Cardiac muscle cell (in vitro differentiated cells and primary cell): ENCODE data around the gene TTYH3. TPM values are rescaled to one million over a fixed set of nuclear protein-coding genes. Genes with fewer than 3 reads are reported as not detected.

Experiments
- DNase-seq, 2 donors: peaks; one replicate each; pipeline versions ENCODE4 v3.0.0 to v3.0.0-alpha.2; 2010 to 2017; ENCODE audit warnings: low read depth in 1 of 2, low spot score in 1 of 2
- H3K27ac ChIP-seq: fragments of 200-600 bp; sonication (generic); 2 replicates; pipeline ENCODE4 v1.5.1; 2016
- H3K27me3 ChIP-seq: fragments of 200-600 bp; sonication (generic); 2 replicates; pipeline ENCODE4 v1.6.0; 2016; ENCODE audit warnings: control low read depth
- H3K36me3 ChIP-seq: fragments of 200-600 bp; sonication (generic); 2 replicates; pipeline ENCODE4 v1.5.1; 2016; ENCODE audit warnings: control low read depth
- H3K4me1 ChIP-seq: fragments of 200-600 bp; sonication (generic); 2 replicates; pipeline ENCODE4 v1.8.1; 2017; ENCODE audit warnings: low read depth, mild to moderate bottlenecking, mixed run types
- H3K4me3 ChIP-seq: fragments of 200-600 bp; sonication (generic); 2 replicates; pipeline ENCODE4 v1.5.1; 2016; ENCODE audit warnings: mild to moderate bottlenecking
- H3K9me3 ChIP-seq: fragments of 200-600 bp; sonication (generic); 2 replicates; pipeline ENCODE4 v1.5.1; 2017; ENCODE audit warnings: low read depth, mild to moderate bottlenecking, control low read depth
- CTCF ChIP-seq: IDR thresholded peaks from 2 replicates; pipeline ENCODE4 v1.5.1; 2012; ENCODE audit warnings: low read depth, mild to moderate bottlenecking, low read length
- polyA plus RNA-seq: library from polyadenylated mRNA; unstranded; fragments of >200 nt; fragmentation: Nextera tagmentation; extraction: Ambion mirVana; gene quantifications from 2 replicates; pipeline ENCODE4 v1.2.1, GENCODE V29; 2016
- total RNA-seq: library from RNA; depleted of rRNA; stranded (reverse); fragments of >200 nt; gene quantifications from 2 replicates; pipeline ENCODE4 v1.2.3, GENCODE V29; 2016

Gene TTYH3
- total RNA-seq: 61.0 and 64.6 TPM in 2 replicates
- 71.4 and 86.6 TPM in 2 replicates for polyA plus RNA-seq

- peak within 1 kb of the TSS; percentile 80 for H3K27ac ChIP-seq
- no peak for TF ChIP-seq CTCF
- no peaks in the 10 kb centered on the region for H3K36me3 ChIP-seq
- peak within 1 kb of the TSS; percentile 96 for H3K4me3 ChIP-seq
- H3K9me3 ChIP-seq: no peaks in the 10 kb centered on the region
- DNase-seq: no peak
- H3K4me1 ChIP-seq: peaks cover 22% of the 10 kb centered on the region
- H3K27me3 ChIP-seq: no peaks in the 10 kb centered on the region
Measured at GRCh38 chr7:2631946-2632732, at the start of gene TTYH3. Gene TTYH3 (plus strand): TSS chr7:2631986. CDS start chr7:2632156, 170 bp downstream.

- H3K9me3 ChIP-seq: no peaks in the 10 kb centered on the region
- no peaks in the 10 kb centered on the region for H3K4me1 ChIP-seq
- H3K27me3 ChIP-seq: no peaks in the 10 kb centered on the region
- H3K27ac ChIP-seq: no peak overlapping the region
- no peak for DNase-seq
- peaks cover 9% of the 10 kb centered on the region for H3K36me3 ChIP-seq
- H3K4me3 ChIP-seq: no peak overlapping the region
- TF ChIP-seq CTCF: no peak
Measured at GRCh38 chr7:2582006-2582735, 49.6 kb upstream of the TTYH3 start.

GRCh38 chr7:2583798-2584580 lies 47.8 kb upstream of the TTYH3 start:
- H3K27me3 ChIP-seq: no peaks in the 10 kb centered on the region
- peaks cover 9% of the 10 kb centered on the region for H3K36me3 ChIP-seq
- H3K4me3 ChIP-seq: no peak overlapping the region
- no peak for DNase-seq
- H3K9me3 ChIP-seq: no peaks in the 10 kb centered on the region
- H3K4me1 ChIP-seq: no peaks in the 10 kb centered on the region
- no peak overlapping the region for H3K27ac ChIP-seq
- TF ChIP-seq CTCF: no peak

GRCh38 chr7:2585446-2585845 lies 46.3 kb upstream of the TTYH3 start:
- no peaks in the 10 kb centered on the region for H3K4me1 ChIP-seq
- no peak for DNase-seq
- no peak overlapping the region for H3K4me3 ChIP-seq
- no peak for TF ChIP-seq CTCF
- H3K9me3 ChIP-seq: no peaks in the 10 kb centered on the region
- H3K27ac ChIP-seq: no peak overlapping the region
- H3K36me3 ChIP-seq: peaks cover 12% of the 10 kb centered on the region
- H3K27me3 ChIP-seq: no peaks in the 10 kb centered on the region

- DNase-seq: no peak
- Histone ChIP-seq H3K9me3 (no peaks in the 10 kb centered on the region), H3K4me1 (no peaks in the 10 kb centered on the region), H3K27me3 (no peaks in the 10 kb centered on the region), H3K4me3 (no peak overlapping the region), H3K36me3 (peaks cover 16% of the 10 kb centered on the region), H3K27ac (no peak overlapping the region)
- TF ChIP-seq CTCF: no peak
Measured at GRCh38 chr7:2586326-2587020, 45.3 kb upstream of the TTYH3 start.
